ENCODE data around the gene MAFG.

Gene MAFG

DNA sequence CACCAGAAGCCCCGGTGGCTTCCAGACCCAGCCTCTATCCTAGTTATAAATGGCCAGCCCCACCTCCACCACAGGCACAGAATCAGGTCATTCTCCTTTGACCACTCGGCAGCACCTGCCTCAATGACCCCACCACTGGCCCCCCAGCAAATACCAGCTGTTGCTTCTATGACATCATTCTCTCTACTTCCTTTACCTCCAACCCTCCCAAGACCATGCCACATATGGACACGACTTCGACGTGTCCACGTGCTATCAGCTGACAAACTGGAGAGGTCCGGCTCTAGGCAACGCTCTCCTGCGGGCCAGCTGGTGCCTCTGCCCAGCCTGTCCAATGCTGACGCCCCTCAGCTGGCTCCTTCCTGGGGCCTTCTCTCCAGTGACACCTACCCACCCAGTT lies 42.1 kb downstream of the MAFG start (continued):
- no peak for TF ChIP-seq ZXDB (tag by site-specific recombination; IDR thresholded peaks at IDR 0.05)
- TF ChIP-seq ZNF629 (tag by site-specific recombination; IDR thresholded peaks at IDR 0.05) = peak; percentile 39; the same call in 1 of the 2 replicates
- no peak for TF ChIP-seq EGR2 (tag by site-specific recombination; IDR thresholded peaks at IDR 0.05; ENCODE audit: low read depth)
- TF ChIP-seq ZBTB20 (tag by site-specific recombination; IDR thresholded peaks at IDR 0.05) = no peak
- no peak for TF ChIP-seq ZNF157 (tag by site-specific recombination; IDR thresholded peaks at IDR 0.05)
- TF ChIP-seq, protein P1, sequence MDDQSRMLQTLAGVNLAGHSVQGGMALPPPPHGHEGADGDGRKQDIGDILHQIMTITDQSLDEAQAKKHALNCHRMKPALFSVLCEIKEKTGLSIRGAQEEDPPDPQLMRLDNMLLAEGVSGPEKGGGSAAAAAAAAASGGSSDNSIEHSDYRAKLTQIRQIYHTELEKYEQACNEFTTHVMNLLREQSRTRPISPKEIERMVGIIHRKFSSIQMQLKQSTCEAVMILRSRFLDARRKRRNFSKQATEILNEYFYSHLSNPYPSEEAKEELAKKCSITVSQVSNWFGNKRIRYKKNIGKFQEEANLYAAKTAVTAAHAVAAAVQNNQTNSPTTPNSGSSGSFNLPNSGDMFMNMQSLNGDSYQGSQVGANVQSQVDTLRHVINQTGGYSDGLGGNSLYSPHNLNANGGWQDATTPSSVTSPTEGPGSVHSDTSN (CRISPR knock-in tag; IDR thresholded peaks at IDR 0.05) = no peak
- no peak for TF ChIP-seq ZNF777 (tag by site-specific recombination; IDR thresholded peaks at IDR 0.05; ENCODE audit: borderline replicate concordance)
- TF ChIP-seq ZNF114 (tag by site-specific recombination; IDR thresholded peaks at IDR 0.05) = no peak
- peak; percentile 72 for TF ChIP-seq SCRT2 (tag by site-specific recombination; IDR thresholded peaks at IDR 0.05)
- no peak for TF ChIP-seq ZNF623 (tag by site-specific recombination; IDR thresholded peaks at IDR 0.05)
- TF ChIP-seq ZNF658 (tag by site-specific recombination; IDR thresholded peaks at IDR 0.05) = no peak
- no peak for TF ChIP-seq GFI1B (tag by site-specific recombination; IDR thresholded peaks at IDR 0.05)
- TF ChIP-seq OVOL3 (tag by site-specific recombination; IDR thresholded peaks at IDR 0.05) = no peak
- TF ChIP-seq, protein P2, sequence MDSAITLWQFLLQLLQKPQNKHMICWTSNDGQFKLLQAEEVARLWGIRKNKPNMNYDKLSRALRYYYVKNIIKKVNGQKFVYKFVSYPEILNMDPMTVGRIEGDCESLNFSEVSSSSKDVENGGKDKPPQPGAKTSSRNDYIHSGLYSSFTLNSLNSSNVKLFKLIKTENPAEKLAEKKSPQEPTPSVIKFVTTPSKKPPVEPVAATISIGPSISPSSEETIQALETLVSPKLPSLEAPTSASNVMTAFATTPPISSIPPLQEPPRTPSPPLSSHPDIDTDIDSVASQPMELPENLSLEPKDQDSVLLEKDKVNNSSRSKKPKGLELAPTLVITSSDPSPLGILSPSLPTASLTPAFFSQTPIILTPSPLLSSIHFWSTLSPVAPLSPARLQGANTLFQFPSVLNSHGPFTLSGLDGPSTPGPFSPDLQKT (IDR thresholded peaks at IDR 0.05; ENCODE audit: borderline replicate concordance, low read depth, low read length) = no peak
- TF ChIP-seq KLF8 (tag by site-specific recombination; IDR thresholded peaks at IDR 0.05) = no peak
- no peak for TF ChIP-seq ZNF571 (tag by site-specific recombination; IDR thresholded peaks at IDR 0.05)
- no peak for TF ChIP-seq ZNF561 (tag by site-specific recombination; IDR thresholded peaks at IDR 0.05; ENCODE audit: borderline replicate concordance)
- no peak for TF ChIP-seq ZNF138 (tag by site-specific recombination; IDR thresholded peaks at IDR 0.05; ENCODE audit: borderline replicate concordance)
- no peak for TF ChIP-seq SETDB1 (IDR thresholded peaks at IDR 0.05; ENCODE audit: insufficient read length, low read length)
- TF ChIP-seq, protein P3, sequence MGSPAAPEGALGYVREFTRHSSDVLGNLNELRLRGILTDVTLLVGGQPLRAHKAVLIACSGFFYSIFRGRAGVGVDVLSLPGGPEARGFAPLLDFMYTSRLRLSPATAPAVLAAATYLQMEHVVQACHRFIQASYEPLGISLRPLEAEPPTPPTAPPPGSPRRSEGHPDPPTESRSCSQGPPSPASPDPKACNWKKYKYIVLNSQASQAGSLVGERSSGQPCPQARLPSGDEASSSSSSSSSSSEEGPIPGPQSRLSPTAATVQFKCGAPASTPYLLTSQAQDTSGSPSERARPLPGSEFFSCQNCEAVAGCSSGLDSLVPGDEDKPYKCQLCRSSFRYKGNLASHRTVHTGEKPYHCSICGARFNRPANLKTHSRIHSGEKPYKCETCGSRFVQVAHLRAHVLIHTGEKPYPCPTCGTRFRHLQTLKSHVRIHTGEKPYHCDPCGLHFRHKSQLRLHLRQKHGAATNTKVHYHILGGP (tag by site-specific recombination; IDR thresholded peaks at IDR 0.05) = no peak
- TF ChIP-seq ZBTB7A (tag by site-specific recombination; IDR thresholded peaks at IDR 0.05; ENCODE audit: low read depth) = no peak
- no peak for TF ChIP-seq ZNF585B (tag by site-specific recombination; IDR thresholded peaks at IDR 0.05)
- no peak for TF ChIP-seq MZF1 (tag by site-specific recombination; IDR thresholded peaks at IDR 0.05; ENCODE audit: borderline replicate concordance)
- no peak for TF ChIP-seq MYNN (tag by site-specific recombination; IDR thresholded peaks at IDR 0.05; ENCODE audit: borderline replicate concordance)
- TF ChIP-seq IKZF3 (tag by site-specific recombination; IDR thresholded peaks at IDR 0.05) = no peak
- no peak for TF ChIP-seq ZBTB8A (tag by site-specific recombination; IDR thresholded peaks at IDR 0.05)
- TF ChIP-seq, protein P4, sequence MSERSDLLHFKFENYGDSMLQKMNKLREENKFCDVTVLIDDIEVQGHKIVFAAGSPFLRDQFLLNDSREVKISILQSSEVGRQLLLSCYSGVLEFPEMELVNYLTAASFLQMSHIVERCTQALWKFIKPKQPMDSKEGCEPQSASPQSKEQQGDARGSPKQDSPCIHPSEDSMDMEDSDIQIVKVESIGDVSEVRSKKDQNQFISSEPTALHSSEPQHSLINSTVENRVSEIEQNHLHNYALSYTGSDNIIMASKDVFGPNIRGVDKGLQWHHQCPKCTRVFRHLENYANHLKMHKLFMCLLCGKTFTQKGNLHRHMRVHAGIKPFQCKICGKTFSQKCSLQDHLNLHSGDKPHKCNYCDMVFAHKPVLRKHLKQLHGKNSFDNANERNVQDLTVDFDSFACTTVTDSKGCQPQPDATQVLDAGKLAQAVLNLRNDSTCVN (tag by site-specific recombination; optimal IDR thresholded peaks at IDR 0.05) = no peak
- 0 out of 2 replicates have a peak, but pooled peaks have one; percentile 25 for TF ChIP-seq GLIS1 (tag by site-specific recombination; IDR thresholded peaks at IDR 0.05)
- no peak for TF ChIP-seq ZNF133 (tag by site-specific recombination; IDR thresholded peaks at IDR 0.05)
- TF ChIP-seq TCF7L2 (IDR thresholded peaks at IDR 0.05; ENCODE audit: borderline replicate concordance, low read depth, low read length) = no peak
- TF ChIP-seq, protein P5, sequence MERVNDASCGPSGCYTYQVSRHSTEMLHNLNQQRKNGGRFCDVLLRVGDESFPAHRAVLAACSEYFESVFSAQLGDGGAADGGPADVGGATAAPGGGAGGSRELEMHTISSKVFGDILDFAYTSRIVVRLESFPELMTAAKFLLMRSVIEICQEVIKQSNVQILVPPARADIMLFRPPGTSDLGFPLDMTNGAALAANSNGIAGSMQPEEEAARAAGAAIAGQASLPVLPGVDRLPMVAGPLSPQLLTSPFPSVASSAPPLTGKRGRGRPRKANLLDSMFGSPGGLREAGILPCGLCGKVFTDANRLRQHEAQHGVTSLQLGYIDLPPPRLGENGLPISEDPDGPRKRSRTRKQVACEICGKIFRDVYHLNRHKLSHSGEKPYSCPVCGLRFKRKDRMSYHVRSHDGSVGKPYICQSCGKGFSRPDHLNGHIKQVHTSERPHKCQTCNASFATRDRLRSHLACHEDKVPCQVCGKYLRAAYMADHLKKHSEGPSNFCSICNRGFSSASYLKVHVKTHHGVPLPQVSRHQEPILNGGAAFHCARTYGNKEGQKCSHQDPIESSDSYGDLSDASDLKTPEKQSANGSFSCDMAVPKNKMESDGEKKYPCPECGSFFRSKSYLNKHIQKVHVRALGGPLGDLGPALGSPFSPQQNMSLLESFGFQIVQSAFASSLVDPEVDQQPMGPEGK (tag by site-specific recombination; IDR thresholded peaks at IDR 0.05) = peak; percentile 45; the same call in 1 of the 2 replicates
- TF ChIP-seq ZNF48 (tag by site-specific recombination; IDR thresholded peaks at IDR 0.05) = no peak
- TF ChIP-seq, protein P6, sequence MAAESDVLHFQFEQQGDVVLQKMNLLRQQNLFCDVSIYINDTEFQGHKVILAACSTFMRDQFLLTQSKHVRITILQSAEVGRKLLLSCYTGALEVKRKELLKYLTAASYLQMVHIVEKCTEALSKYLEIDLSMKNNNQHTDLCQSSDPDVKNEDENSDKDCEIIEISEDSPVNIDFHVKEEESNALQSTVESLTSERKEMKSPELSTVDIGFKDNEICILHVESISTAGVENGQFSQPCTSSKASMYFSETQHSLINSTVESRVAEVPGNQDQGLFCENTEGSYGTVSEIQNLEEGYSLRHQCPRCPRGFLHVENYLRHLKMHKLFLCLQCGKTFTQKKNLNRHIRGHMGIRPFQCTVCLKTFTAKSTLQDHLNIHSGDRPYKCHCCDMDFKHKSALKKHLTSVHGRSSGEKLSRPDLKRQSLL (tag by site-specific recombination; IDR thresholded peaks at IDR 0.05) = no peak
